ENCODE measurements around the gene CLASP2. TPM values are rescaled to one million over a fixed set of nuclear protein-coding genes. Genes with fewer than 3 reads are reported as not detected.
A peak's percentile ranks its signal among the peaks of the same experiment; 100 is the strongest.

The CLASP2 gene
- total and polyA plus RNA-seq, 5 donors from 2014 or later: 7.9 to 65.9 (median 13.3) TPM

DNA sequence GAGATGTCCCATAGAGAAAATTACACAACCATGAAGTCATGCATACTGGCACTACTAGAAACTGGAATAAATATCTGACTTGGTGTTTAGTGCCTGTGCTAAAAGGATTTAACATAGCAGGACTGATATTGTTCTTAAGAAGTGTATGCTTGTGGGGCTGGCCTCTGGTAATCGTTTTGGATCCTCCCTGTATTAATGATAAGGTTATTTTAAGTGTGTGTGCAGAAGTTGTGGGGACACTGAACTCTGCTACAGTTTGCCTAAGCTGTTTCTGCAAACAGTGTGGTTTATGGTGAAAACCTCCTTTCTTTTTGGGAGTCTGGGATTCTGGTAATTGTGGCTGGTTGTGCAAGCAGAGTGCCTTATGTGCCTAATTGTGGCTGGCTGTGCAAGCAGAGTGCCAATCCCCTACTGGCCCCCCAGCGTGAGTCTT lies 120.8 kb downstream of the CLASP2 start:
- H3K27me3 Mint-ChIP-seq: no peaks in the 10 kb centered on the region
- no peak overlapping the region for H3K4me3 Mint-ChIP-seq
- peak overlapping the region in 1 of 3 donors; percentile 74 for H3K27ac Mint-ChIP-seq
- H3K9me3 ChIP-seq (ENCODE audit: control insufficient read depth in 2 of 2, low read length in 2 of 2): no peaks in the 10 kb centered on the region
- ATAC-seq (ENCODE audit: low read depth in 2 of 2) (no peak), DNase-seq (no peak)
- H3K36me3 ChIP-seq (ENCODE audit: control insufficient read depth, insufficient read depth, low read length): peaks cover 16% of the 10 kb centered on the region
- H3K4me1 Mint-ChIP-seq: peaks cover 0 to 4% (median 1%) of the 10 kb centered on the region in 4 donors
- H3K9me3 Mint-ChIP-seq: no peaks in the 10 kb centered on the region
- no peaks in the 10 kb centered on the region for H3K4me1 ChIP-seq (ENCODE audit: control insufficient read depth, insufficient read depth, low read length, poor library complexity, severe bottlenecking)
- no peaks in the 10 kb centered on the region for H3K27me3 ChIP-seq (ENCODE audit: control insufficient read depth, insufficient read depth, low read length)
- no peak overlapping the region for H3K4me3 ChIP-seq (ENCODE audit: low read depth, low read length)
- peaks cover 24% of the 10 kb centered on the region for H3K36me3 Mint-ChIP-seq
- no peak overlapping the region for H3K27ac ChIP-seq (ENCODE audit: insufficient read depth, low read length, poor library complexity, severe bottlenecking)

DNA sequence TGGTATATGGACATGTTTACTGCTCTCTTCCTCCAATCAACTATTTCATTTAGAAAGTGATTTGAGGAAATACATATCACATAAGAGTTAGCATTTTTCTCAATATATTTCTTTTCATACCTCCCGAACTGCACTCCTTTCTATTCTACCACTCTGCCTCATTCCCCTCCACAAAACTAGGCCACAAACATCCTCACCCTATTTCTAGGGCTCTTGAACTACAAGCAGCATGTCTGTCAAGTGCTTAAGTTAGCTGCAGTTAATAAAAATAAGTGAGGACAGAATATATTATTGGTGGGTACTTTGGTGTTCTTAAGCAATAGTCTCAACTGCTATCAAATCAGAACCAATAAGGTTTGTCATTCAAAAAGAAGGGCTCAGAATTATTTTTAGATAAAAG lies 125.1 kb downstream of the CLASP2 start:
- ATAC-seq (ENCODE audit: low read depth in 2 of 2): no peak
- Mint-ChIP-seq H3K9me3 (no peaks in the 10 kb centered on the region), H3K27me3 (no peaks in the 10 kb centered on the region), H3K27ac (no peak overlapping the region), H3K4me3 (no peak overlapping the region), H3K4me1 (peaks cover 0 to 4% (median 1%) of the 10 kb centered on the region in 4 donors), H3K36me3 (peaks cover 23% of the 10 kb centered on the region)
- no peak overlapping the region for H3K4me3 ChIP-seq (ENCODE audit: low read depth, low read length)
- DNase-seq: no peak
- H3K9me3 ChIP-seq (ENCODE audit: control insufficient read depth in 2 of 2, low read length in 2 of 2): no peaks in the 10 kb centered on the region
- H3K27ac ChIP-seq (ENCODE audit: insufficient read depth, low read length, poor library complexity, severe bottlenecking): no peak overlapping the region
- H3K27me3 ChIP-seq (ENCODE audit: control insufficient read depth, insufficient read depth, low read length): no peaks in the 10 kb centered on the region
- H3K4me1 ChIP-seq (ENCODE audit: control insufficient read depth, insufficient read depth, low read length, poor library complexity, severe bottlenecking): no peaks in the 10 kb centered on the region
- H3K36me3 ChIP-seq (ENCODE audit: control insufficient read depth, insufficient read depth, low read length): peaks cover 22% of the 10 kb centered on the region

DNA sequence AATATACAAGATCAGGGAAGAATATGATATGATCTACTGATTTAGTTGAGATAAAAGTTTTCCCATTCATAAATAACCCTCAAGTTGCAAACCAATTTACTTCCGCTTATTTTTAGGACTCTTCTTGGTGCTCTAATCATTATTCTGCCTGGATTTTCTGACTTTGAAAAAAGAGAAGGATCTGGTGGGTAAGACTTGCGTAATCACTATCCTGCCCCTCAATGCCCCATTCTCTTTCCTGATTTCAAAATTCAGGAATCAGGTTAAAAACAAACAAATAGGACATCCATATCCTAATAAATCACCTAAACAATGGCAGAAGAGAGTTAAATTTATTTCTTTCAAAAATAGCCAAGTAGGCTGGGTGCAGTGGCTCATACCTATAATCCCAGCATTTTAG lies 127.5 kb downstream of the CLASP2 start:
- H3K4me1 Mint-ChIP-seq: no peaks in the 10 kb centered on the region
- Histone ChIP-seq H3K4me3 (ENCODE audit: low read depth, low read length) (no peak overlapping the region), H3K4me1 (ENCODE audit: control insufficient read depth, insufficient read depth, low read length, poor library complexity, severe bottlenecking) (no peaks in the 10 kb centered on the region), H3K27ac (ENCODE audit: insufficient read depth, low read length, poor library complexity, severe bottlenecking) (no peak overlapping the region), H3K36me3 (ENCODE audit: control insufficient read depth, insufficient read depth, low read length) (peaks cover 25% of the 10 kb centered on the region), H3K9me3 (ENCODE audit: control insufficient read depth in 2 of 2, low read length in 2 of 2) (no peaks in the 10 kb centered on the region), H3K27me3 (ENCODE audit: control insufficient read depth, insufficient read depth, low read length) (no peaks in the 10 kb centered on the region)
- ATAC-seq (ENCODE audit: low read depth in 2 of 2) (no peak), DNase-seq (no peak)
- H3K36me3 Mint-ChIP-seq: peaks cover 24% of the 10 kb centered on the region
- no peaks in the 10 kb centered on the region for H3K9me3 Mint-ChIP-seq
- H3K4me3 Mint-ChIP-seq: no peak overlapping the region
- H3K27ac Mint-ChIP-seq: peak overlapping the region in 1 of 3 donors; percentile 22
- H3K27me3 Mint-ChIP-seq: no peaks in the 10 kb centered on the region

DNA sequence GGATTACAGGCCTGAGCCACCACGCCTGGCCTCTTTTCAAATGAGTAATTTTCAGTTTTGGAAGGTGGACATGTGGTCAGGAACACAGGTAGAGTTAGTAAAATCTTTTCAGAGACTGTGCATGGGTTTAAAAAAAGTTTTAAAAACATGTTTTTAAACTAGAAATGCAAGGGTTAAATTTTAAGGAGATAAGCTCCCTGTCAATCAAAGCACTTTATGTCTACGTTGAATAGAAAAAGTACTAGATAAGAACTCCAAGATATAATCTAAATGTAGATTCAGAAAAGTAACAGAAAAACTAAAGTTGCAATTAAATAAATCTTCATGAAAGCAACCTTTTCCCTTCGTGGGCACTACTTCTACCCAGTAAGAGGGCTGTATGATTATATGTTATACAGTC lies 131.7 kb downstream of the CLASP2 start:
- ATAC-seq (ENCODE audit: low read depth in 2 of 2) (no peak), DNase-seq (no peak)
- Mint-ChIP-seq H3K4me3 (no peak overlapping the region), H3K36me3 (peaks cover 21% of the 10 kb centered on the region), H3K9me3 (no peaks in the 10 kb centered on the region), H3K27me3 (no peaks in the 10 kb centered on the region), H3K4me1 (no peaks in the 10 kb centered on the region), H3K27ac (no peak overlapping the region)
- Histone ChIP-seq H3K4me3 (ENCODE audit: low read depth, low read length) (no peak overlapping the region), H3K36me3 (ENCODE audit: control insufficient read depth, insufficient read depth, low read length) (peaks cover 27% of the 10 kb centered on the region), H3K27ac (ENCODE audit: insufficient read depth, low read length, poor library complexity, severe bottlenecking) (no peak overlapping the region), H3K27me3 (ENCODE audit: control insufficient read depth, insufficient read depth, low read length) (no peaks in the 10 kb centered on the region), H3K4me1 (ENCODE audit: control insufficient read depth, insufficient read depth, low read length, poor library complexity, severe bottlenecking) (no peaks in the 10 kb centered on the region), H3K9me3 (ENCODE audit: control insufficient read depth in 2 of 2, low read length in 2 of 2) (no peaks in the 10 kb centered on the region)

DNA sequence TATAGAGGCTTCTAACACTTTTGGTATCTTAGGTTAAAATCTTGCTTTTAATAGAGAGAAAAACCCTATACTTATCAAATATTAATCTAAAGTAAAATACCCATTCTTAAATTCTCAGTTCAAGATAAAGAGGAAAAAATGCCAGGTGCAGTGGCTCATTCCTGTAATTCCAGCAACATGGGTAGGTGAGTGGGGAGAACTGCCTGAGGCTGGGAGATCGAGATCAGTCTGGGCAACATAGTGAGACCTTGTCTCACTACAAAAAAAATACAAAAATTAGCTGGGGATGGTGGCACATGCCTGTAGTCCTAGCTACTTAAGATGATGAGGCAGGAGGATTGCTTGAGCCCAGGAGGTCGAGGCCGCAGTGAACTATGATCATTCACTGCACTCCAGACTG lies 135.8 kb downstream of the CLASP2 start:
- Histone ChIP-seq H3K27ac (ENCODE audit: insufficient read depth, low read length, poor library complexity, severe bottlenecking) (no peak overlapping the region), H3K9me3 (ENCODE audit: control insufficient read depth in 2 of 2, low read length in 2 of 2) (no peaks in the 10 kb centered on the region), H3K36me3 (ENCODE audit: control insufficient read depth, insufficient read depth, low read length) (peaks cover 28% of the 10 kb centered on the region), H3K4me3 (ENCODE audit: low read depth, low read length) (no peak overlapping the region), H3K4me1 (ENCODE audit: control insufficient read depth, insufficient read depth, low read length, poor library complexity, severe bottlenecking) (no peaks in the 10 kb centered on the region), H3K27me3 (ENCODE audit: control insufficient read depth, insufficient read depth, low read length) (no peaks in the 10 kb centered on the region)
- ATAC-seq (ENCODE audit: low read depth in 2 of 2) (no peak), DNase-seq (no peak)
- H3K4me3 Mint-ChIP-seq: no peak overlapping the region
- no peaks in the 10 kb centered on the region for H3K4me1 Mint-ChIP-seq
- peaks cover 10% of the 10 kb centered on the region for H3K36me3 Mint-ChIP-seq
- H3K27ac Mint-ChIP-seq: peak overlapping the region in 1 of 3 donors; percentile 56
- no peaks in the 10 kb centered on the region for H3K9me3 Mint-ChIP-seq
- H3K27me3 Mint-ChIP-seq: no peaks in the 10 kb centered on the region

DNA sequence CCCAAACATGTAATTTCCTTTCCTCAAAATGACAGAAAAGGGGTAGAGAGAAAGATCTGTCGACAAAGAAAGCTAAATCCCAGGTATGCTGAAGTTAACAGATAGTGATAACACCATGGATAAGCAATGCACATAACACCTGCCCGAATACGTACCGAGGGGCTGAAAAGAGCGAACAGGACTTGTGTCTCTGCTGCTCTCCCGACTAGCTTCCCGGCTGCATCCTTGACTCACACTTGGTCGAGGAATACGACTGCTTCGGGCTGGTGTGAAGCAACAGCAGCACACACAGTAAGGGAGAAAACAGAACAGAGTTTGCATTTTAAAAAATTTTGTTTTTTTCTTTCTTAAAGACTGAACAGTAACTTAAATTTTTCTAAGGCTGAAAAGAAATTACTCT lies 136.4 kb downstream of the CLASP2 start:
- Histone ChIP-seq H3K36me3 (ENCODE audit: control insufficient read depth, insufficient read depth, low read length) (peaks cover 27% of the 10 kb centered on the region), H3K27me3 (ENCODE audit: control insufficient read depth, insufficient read depth, low read length) (no peaks in the 10 kb centered on the region), H3K27ac (ENCODE audit: insufficient read depth, low read length, poor library complexity, severe bottlenecking) (no peak overlapping the region), H3K4me1 (ENCODE audit: control insufficient read depth, insufficient read depth, low read length, poor library complexity, severe bottlenecking) (no peaks in the 10 kb centered on the region), H3K9me3 (ENCODE audit: control insufficient read depth in 2 of 2, low read length in 2 of 2) (no peaks in the 10 kb centered on the region), H3K4me3 (ENCODE audit: low read depth, low read length) (no peak overlapping the region)
- Mint-ChIP-seq H3K27ac (no peak overlapping the region), H3K9me3 (no peaks in the 10 kb centered on the region), H3K4me1 (no peaks in the 10 kb centered on the region), H3K27me3 (no peaks in the 10 kb centered on the region), H3K36me3 (peaks cover 7% of the 10 kb centered on the region), H3K4me3 (no peak overlapping the region)
- ATAC-seq (ENCODE audit: low read depth in 2 of 2): no peak
- DNase-seq: no peak

DNA sequence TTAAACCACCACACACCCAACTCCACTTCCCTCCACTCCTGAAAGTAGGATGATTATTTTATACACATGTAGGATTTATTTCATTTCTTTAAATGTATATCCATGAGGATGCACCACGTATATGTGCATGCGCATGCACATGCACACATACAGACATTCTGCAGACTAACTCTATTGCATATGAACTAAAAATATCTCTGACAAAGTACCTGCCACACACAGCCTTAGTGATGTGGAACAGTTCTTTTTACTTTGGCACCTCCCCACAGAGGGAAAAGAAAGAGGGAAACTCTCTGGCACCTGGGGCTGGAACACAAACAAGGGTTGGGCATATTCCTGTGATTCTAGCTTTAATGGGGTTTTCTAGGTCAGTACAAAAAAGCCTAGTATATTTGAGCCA lies 138.2 kb downstream of the CLASP2 start:
- Mint-ChIP-seq H3K27ac (no peak overlapping the region), H3K36me3 (peaks cover 15% of the 10 kb centered on the region), H3K9me3 (no peaks in the 10 kb centered on the region), H3K4me1 (peaks cover 0 to 5% (median 0%) of the 10 kb centered on the region in 4 donors), H3K4me3 (no peak overlapping the region), H3K27me3 (no peaks in the 10 kb centered on the region)
- Histone ChIP-seq H3K36me3 (ENCODE audit: control insufficient read depth, insufficient read depth, low read length) (peaks cover 33% of the 10 kb centered on the region), H3K9me3 (ENCODE audit: control insufficient read depth in 2 of 2, low read length in 2 of 2) (no peaks in the 10 kb centered on the region), H3K4me3 (ENCODE audit: low read depth, low read length) (no peak overlapping the region), H3K4me1 (ENCODE audit: control insufficient read depth, insufficient read depth, low read length, poor library complexity, severe bottlenecking) (no peaks in the 10 kb centered on the region), H3K27ac (ENCODE audit: insufficient read depth, low read length, poor library complexity, severe bottlenecking) (no peak overlapping the region), H3K27me3 (ENCODE audit: control insufficient read depth, insufficient read depth, low read length) (no peaks in the 10 kb centered on the region)
- no peak for DNase-seq
- ATAC-seq (ENCODE audit: low read depth in 2 of 2): no peak

DNA sequence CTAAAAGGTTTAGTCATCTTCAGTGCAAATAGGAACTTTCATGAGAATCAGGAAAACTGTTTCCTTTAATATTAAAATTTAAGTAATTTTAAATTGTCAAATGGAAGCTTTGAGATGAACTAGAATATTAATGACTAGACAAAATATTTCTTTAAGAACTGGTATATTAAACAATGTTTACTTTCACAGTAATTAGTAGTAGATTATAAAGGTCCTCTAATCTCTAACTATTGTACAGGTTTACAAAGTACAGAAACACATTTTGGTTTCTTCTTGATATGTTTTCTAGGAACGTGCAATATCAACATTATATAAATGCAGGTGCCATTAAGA lies 138.9 kb downstream of the CLASP2 start:
- H3K36me3 Mint-ChIP-seq: peaks cover 18% of the 10 kb centered on the region
- H3K36me3 ChIP-seq (ENCODE audit: control insufficient read depth, insufficient read depth, low read length): peaks cover 30% of the 10 kb centered on the region
- no peak overlapping the region for H3K27ac Mint-ChIP-seq
- no peak overlapping the region for H3K4me3 ChIP-seq (ENCODE audit: low read depth, low read length)
- no peak for ATAC-seq (ENCODE audit: low read depth in 2 of 2)
- no peaks in the 10 kb centered on the region for H3K27me3 ChIP-seq (ENCODE audit: control insufficient read depth, insufficient read depth, low read length)
- no peak overlapping the region for H3K4me3 Mint-ChIP-seq
- H3K4me1 ChIP-seq (ENCODE audit: control insufficient read depth, insufficient read depth, low read length, poor library complexity, severe bottlenecking): no peaks in the 10 kb centered on the region
- no peak overlapping the region for H3K27ac ChIP-seq (ENCODE audit: insufficient read depth, low read length, poor library complexity, severe bottlenecking)
- H3K9me3 Mint-ChIP-seq: no peaks in the 10 kb centered on the region
- DNase-seq: no peak
- H3K9me3 ChIP-seq (ENCODE audit: control insufficient read depth in 2 of 2, low read length in 2 of 2): no peaks in the 10 kb centered on the region
- H3K4me1 Mint-ChIP-seq: peaks cover 0 to 5% (median 0%) of the 10 kb centered on the region in 4 donors
- no peaks in the 10 kb centered on the region for H3K27me3 Mint-ChIP-seq

Data from CD4-positive, CD25-positive, alpha-beta regulatory T cell (primary cell).